T-helper 22 cell (primary cell): ENCODE measurements around the gene TEK.

Source experiments
- DNase-seq: peaks from one replicate; pipeline ENCODE4 v3.0.0-alpha.2; 2020; ENCODE audit warnings: low read depth

The TEK gene

GRCh38 chr9:27124151-27124550 lies 15.1 kb downstream of the TEK start:
- DNase-seq = no peak

DNA sequence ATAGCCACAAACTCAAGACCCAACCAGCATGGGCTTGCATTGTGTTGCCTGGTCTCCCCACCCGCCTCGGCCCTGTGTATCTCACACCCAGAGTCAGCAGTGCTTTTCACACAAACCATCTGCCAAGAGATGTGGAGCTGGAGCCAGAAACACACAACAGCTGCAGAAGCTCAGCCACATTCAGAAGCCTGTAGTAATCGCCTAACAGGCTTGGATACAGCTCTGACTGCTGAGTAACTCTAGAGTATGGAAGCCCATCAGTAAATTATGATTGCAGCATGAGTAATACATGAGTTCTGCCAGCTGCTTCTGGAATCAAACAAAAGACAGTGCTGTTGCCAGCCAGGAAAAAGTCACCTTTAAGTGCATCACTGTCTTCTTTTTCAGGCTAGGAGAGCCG lies 16.0 kb downstream of the TEK start:
- no peak for DNase-seq

DNA sequence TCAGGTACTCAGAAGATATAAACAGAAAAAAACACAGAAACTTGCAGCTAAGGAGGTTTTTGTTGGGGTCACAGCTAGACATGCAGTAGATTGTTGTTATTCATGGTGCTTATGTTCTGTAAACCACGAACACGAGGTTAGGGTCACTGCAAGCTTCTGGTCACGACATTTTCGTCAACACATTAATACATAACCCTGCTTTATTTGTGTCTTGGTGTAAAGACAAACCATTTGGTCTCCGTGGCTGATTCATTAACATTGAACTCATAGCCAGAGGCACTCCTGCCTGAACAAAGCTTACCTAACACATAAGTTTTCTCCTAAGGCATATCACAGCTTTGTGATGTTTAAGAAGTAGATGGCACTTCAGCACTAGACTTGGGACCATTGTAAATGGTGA lies 16.9 kb downstream of the TEK start:
- no peak for DNase-seq

DNA sequence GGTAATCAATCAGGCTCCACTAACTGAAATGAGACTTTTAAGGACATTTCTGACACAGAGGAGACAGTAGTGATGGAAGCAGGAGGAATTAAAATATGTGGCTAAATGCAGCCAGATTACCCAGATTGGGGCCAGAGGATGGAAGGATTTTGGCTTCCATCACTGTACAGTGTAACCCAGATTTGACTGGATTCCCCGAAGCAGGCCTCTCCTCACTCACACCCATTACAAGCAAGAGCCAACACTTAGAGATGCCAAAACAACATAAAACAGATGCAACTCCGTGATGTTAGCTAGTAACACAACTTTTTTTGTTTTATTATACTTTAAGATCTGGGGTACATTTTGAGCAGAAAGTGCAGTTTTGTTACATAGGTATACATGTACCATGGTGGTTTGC lies 17.6 kb downstream of the TEK start:
- no peak for DNase-seq

DNA sequence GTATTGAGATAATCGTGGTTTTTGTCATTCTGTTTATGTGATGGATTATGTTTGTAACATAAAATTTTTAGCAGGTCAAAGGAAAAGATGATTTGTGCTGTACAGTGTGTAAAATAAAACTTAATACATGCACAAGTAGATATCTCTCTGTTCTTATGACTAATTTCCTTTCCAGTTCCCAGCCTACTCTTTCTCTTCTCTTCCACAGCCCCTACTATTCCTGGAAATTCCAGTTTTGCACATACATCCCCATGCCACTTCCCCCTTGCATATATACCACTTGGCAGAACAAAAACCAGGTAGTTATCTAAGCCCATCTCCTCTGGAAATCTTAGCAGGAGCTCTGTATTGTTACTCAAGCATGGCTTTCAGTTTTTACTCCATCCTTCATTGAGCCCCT lies 20.2 kb downstream of the TEK start:
- no peak for DNase-seq

- no peak for DNase-seq
These were observed 22.7 kb downstream of the TEK start for GRCh38 chr9:27131731-27132130.

- DNase-seq = no peak
These were observed 24.8 kb downstream of the TEK start for GRCh38 chr9:27133817-27134216.

DNA sequence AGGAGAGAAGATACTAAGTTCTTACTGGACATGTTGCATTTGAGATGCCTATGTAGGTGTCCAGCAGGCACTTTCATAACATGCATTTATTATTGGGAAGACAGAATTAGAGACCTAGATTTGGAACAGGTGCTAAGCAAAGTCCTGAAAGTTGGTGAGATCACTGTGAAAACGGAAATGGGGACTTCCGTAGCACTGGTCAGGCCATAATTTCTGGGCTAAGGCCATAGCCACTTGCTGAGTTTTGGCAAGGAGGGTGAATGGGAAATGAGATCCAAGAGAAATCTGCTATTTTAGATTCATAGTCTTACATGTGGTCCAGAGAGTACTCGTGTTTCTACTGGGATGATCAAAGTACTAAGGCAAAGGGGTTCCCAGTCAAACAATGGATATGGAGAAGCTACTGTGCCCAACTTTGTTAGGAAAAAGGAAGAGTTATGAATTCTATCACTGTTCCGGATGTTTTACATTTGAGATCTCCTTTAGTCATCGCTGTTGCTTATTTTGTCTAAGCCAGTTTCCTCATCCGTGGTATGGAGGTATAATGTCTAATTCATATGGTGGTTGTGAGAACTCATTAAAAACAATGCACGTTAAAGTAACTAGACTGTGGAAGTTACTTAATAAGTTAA lies 33.4 kb downstream of the TEK start:
- no peak for DNase-seq

DNA sequence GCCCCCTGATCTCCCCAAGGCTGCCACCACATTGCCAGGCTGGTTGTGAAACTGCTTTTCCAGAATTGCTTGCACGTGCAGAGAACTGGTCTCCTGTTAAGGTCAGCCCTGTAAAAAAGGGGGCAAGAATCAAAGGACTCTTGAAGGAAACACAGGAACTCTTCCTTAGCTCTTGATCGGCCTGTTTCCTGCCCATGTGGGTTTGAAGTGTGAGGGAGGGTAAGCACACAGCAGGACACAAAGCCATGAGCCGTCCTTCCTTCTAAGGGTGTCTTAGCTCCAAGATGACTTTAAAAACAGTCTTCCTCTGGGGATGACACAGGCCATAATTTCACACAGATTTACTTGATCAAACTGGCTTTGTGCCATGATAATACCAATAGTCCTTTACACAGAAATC lies 36.1 kb downstream of the TEK start:
- no peak for DNase-seq

- DNase-seq = no peak
These were observed 40.6 kb downstream of the TEK start for GRCh38 chr9:27149651-27150050.

DNA sequence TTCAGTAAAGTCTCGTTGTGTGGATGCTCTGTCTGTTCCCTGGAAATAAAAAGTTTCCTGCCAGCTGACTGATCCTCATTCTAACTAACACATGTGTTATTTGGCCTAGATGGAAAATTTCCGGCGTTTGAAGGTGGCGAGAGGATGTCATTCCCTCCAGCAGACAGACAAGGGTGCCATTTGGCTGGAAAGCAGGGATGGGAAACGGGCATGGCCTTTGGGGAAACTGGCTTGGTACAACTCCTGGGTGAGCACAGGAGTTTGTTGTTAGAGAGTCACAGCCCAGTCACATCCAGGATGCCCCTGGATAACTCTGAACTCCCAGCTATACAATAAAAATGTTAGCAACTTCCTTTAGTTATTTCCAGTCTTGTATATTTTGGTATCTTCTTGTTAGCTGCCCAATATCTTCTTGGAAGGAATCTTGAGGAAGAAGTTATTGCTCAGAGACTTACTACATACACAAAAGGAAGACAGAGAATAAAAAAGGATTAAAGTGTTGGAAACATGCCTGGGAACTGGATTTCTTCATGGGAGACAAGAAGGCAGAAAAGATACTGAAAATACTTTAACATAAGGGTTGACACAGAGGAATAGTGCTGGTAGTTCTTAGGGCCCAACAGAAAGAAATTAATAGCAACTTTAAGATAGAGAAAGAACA lies 41.9 kb downstream of the TEK start:
- no peak for DNase-seq

- no peak for DNase-seq
These were observed 42.8 kb downstream of the TEK start for GRCh38 chr9:27151693-27152404.

- no peak for DNase-seq
These were observed 43.3 kb downstream of the TEK start for GRCh38 chr9:27152405-27152718.

DNA sequence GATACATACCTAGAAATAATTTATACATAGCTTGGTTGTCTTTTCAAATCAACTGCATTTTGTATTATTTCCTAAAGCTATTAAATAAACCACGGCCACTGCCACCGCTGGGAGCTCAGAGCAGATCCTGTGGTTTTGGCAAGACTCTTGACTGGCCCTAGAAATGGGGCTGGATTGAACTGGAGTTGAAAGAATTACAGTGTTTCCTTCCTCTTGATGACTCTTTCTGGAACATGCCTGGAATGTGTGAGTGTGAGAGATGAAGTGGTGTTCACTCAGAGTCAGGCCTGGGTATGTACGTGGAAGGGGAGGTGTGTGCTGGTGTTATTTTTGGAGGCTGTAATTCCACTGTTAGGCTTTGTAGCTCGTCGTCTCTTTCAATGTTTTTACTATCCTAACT lies 45.9 kb downstream of the TEK start:
- no peak for DNase-seq

GRCh38 chr9:27157097-27157496 lies 48.1 kb downstream of the TEK start:
- no peak for DNase-seq

DNA sequence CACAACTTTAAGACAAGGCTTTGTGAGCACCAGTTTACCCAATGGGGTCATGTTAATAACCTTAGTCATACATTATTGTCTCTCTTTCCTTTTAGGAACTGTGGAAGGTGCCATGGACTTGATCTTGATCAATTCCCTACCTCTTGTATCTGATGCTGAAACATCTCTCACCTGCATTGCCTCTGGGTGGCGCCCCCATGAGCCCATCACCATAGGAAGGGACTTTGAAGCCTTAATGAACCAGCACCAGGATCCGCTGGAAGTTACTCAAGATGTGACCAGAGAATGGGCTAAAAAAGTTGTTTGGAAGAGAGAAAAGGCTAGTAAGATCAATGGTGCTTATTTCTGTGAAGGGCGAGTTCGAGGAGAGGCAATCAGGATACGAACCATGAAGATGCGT lies 48.7 kb downstream of the TEK start:
- no peak for DNase-seq

DNA sequence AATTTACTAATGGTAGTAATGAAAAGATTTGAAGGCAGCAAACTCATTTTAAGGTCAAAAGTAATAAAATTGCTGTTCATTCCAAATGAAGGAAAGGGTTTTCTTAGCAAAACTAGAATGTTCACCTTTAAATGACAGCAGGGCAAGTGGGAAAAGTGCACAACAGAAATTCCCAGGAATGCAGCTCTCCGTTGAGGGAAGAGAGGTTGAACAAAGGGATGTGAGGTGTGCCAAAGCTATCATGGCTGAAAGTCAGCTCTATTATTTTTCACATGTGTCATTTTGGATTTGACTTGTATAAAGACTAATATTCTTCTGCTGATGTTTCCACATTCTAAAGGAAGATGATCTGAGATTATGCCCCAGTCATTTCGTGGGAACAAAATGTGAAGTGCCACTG lies 51.6 kb downstream of the TEK start:
- no peak for DNase-seq

- no peak for DNase-seq
These were observed 53.0 kb downstream of the TEK start for GRCh38 chr9:27162045-27162444.

GRCh38 chr9:27165068-27165467 lies 56.0 kb downstream of the TEK start:
- no peak for DNase-seq

DNA sequence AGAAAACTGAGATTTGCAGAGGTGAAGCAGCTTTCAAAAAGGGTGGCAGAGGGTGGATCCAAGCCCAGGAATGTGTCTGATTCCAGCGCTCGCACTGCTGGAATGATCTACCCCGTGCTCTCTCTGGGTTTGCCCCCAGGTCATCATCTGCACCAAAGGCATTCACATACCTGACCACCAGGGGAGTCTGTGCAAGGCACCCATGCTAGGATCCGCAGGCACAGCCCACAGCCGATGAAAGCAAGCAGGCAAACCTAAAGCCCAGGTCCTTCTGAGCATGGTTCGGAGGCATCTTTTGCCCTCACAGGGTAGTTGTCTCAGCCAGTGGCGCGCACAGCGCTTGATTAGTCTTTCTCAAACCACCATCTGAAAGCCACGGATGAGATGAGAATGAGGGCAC lies 56.6 kb downstream of the TEK start:
- DNase-seq = no peak

- DNase-seq = no peak
These were observed 59.5 kb downstream of the TEK start for GRCh38 chr9:27168496-27168895.

DNA sequence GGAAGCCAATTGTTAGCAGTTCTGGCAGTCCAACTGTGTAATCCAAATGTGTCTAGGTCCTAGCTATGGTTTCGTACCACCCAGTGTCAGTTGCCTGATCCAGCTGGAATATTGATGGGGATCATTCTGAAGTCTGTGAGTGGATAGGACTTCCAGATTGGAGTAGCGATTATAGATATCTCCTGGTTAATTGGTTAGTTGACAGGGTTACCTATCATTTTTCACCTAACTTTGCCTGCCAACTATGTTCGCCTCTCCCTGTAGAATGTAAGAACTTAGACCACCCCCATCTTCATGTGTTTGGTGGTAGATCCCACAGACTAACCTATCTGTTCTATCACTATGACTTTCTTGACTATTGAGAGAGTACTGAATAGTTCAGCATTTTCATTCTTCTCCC lies 59.9 kb downstream of the TEK start:
- DNase-seq = no peak

DNA sequence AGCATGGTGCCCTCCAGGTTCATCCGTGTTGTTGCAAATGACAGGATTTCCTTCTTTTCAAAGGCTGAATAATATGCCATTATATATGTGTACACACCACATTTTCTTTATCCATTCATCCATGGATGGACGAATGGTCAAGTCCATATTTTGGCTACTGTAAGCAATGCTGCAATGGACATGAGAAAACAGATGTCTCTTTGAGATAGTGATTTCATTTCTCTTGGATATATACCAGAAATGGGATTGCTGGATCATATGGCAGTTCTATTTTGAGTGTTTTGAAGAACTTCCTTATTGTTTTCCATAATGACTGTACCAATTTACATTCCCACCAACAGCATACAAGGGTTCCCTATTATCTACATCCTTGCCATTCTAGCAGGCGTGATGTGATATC lies 67.9 kb downstream of the TEK start:
- DNase-seq = no peak
